ENCODE data around the gene SERPINI1.
"Not testable (repeated sequence)": the region's sequence is repeated elsewhere in the genome, so short reads cannot be mapped to it uniquely, and the experiment has no call there.

The SERPINI1 gene

GRCh38 chr3:167787440-167787839 is 51.9 kb downstream of the SERPINI1 start:
- no peak for DNase-seq (ENCODE audit: low read depth, low spot score)

- DNase-seq (ENCODE audit: low read depth, low spot score) = no peak
These were observed 62.9 kb downstream of the SERPINI1 start for GRCh38 chr3:167798443-167798842.

- DNase-seq (ENCODE audit: low read depth, low spot score) = peak; percentile 8
These were observed 73.4 kb downstream of the SERPINI1 start for GRCh38 chr3:167808910-167809309.

GRCh38 chr3:167810236-167810635 is 74.7 kb downstream of the SERPINI1 start:
- DNase-seq (ENCODE audit: low read depth, low spot score) = no peak

GRCh38 chr3:167811031-167811430 is 75.5 kb downstream of the SERPINI1 start:
- DNase-seq (ENCODE audit: low read depth, low spot score) = peak; percentile 11

GRCh38 chr3:167813169-167814123 is 77.9 kb downstream of the SERPINI1 start:
- peak; percentile 3 for DNase-seq (ENCODE audit: low read depth, low spot score)

- peak; percentile 89 for DNase-seq (ENCODE audit: low read depth, low spot score)
These were observed 79.0 kb downstream of the SERPINI1 start for GRCh38 chr3:167814441-167814951.

GRCh38 chr3:167816953-167817352 is 81.4 kb downstream of the SERPINI1 start:
- DNase-seq (ENCODE audit: low read depth, low spot score) = no peak

- no peak for DNase-seq (ENCODE audit: low read depth, low spot score)
These were observed 84.8 kb downstream of the SERPINI1 start for GRCh38 chr3:167820102-167820865.

GRCh38 chr3:167821248-167821805 is 85.8 kb downstream of the SERPINI1 start:
- no peak for DNase-seq (ENCODE audit: low read depth, low spot score)

GRCh38 chr3:167823738-167824137 is 88.2 kb downstream of the SERPINI1 start:
- no peak for DNase-seq (ENCODE audit: low read depth, low spot score)

- not testable (repeated sequence) for DNase-seq (ENCODE audit: low read depth, low spot score)
These were observed 92.1 kb downstream of the SERPINI1 start for GRCh38 chr3:167827588-167827987.

GRCh38 chr3:167829071-167829470 is 93.5 kb downstream of the SERPINI1 start:
- no peak for DNase-seq (ENCODE audit: low read depth, low spot score)

- no peak for DNase-seq (ENCODE audit: low read depth, low spot score)
These were observed 94.5 kb downstream of the SERPINI1 start for GRCh38 chr3:167830007-167830406.

GRCh38 chr3:167835359-167835758 is 99.8 kb downstream of the SERPINI1 start:
- no peak for DNase-seq (ENCODE audit: low read depth, low spot score)

GRCh38 chr3:167835953-167836352 is 100.4 kb downstream of the SERPINI1 start:
- no peak for DNase-seq (ENCODE audit: low read depth, low spot score)

GRCh38 chr3:167837466-167837865 is 101.9 kb downstream of the SERPINI1 start:
- no peak for DNase-seq (ENCODE audit: low read depth, low spot score)

GRCh38 chr3:167839460-167840134 is 104.1 kb downstream of the SERPINI1 start:
- no peak for DNase-seq (ENCODE audit: low read depth, low spot score)

- no peak for DNase-seq (ENCODE audit: low read depth, low spot score)
These were observed 104.7 kb downstream of the SERPINI1 start for GRCh38 chr3:167840247-167840646.

GRCh38 chr3:167843481-167843880 is 108.0 kb downstream of the SERPINI1 start:
- no peak for DNase-seq (ENCODE audit: low read depth, low spot score)

- no peak for DNase-seq (ENCODE audit: low read depth, low spot score)
These were observed 108.4 kb downstream of the SERPINI1 start for GRCh38 chr3:167843886-167844285.

All from astrocyte of the hippocampus (primary cell).